ENCODE data around the gene GRM5. TPM values are rescaled to one million over a fixed set of nuclear protein-coding genes. Genes with fewer than 3 reads are reported as not detected.

The GRM5 gene
- total RNA-seq, 2 donors from 2014 or later, result 0.33 TPM; not detected in 1

GRCh38 chr11:88770475-88771079, 295.2 kb downstream of the GRM5 start:
- ATAC-seq (no peak), DNase-seq (no peak)
- no peak overlapping the region for H3K4me3 ChIP-seq
- 15 to 17% methylated on average over 3 of the region's 3 CpGs for WGBS, 2 donors
- H3K9me3 ChIP-seq, result no peaks in the 10 kb centered on the region
- no peak overlapping the region for H3K27ac ChIP-seq
- H3K36me3 ChIP-seq (replicated peaks in 1 of 2; ENCODE audit: insufficient read depth in 1 of 2, low read depth in 2 of 2), result no peaks in the 10 kb centered on the region
- H3K27me3 ChIP-seq, result no peaks in the 10 kb centered on the region
- H3K4me1 ChIP-seq, result no peaks in the 10 kb centered on the region
- intact Hi-C loops (cut with DNase I), result no loop called here
- no peak for TF ChIP-seq POLR2A (IDR thresholded peaks at IDR 0.05)
- TF ChIP-seq CTCF (IDR thresholded peaks at IDR 0.05), result no peak

GRCh38 chr11:88744140-88744539, 321.6 kb downstream of the GRM5 start:
- intact Hi-C loops (cut with DNase I), result no loop called here
- WGBS, 2 donors, result 72 to 79% methylated on average over 4 of the region's 4 CpGs
- Histone ChIP-seq H3K27ac (no peak overlapping the region), H3K9me3 (no peaks in the 10 kb centered on the region), H3K4me3 (no peak overlapping the region), H3K36me3 (replicated peaks in 1 of 2; ENCODE audit: insufficient read depth in 1 of 2, low read depth in 2 of 2) (no peaks in the 10 kb centered on the region), H3K27me3 (no peaks in the 10 kb centered on the region), H3K4me1 (no peaks in the 10 kb centered on the region)
- DNase-seq (no peak), ATAC-seq (no peak)
- no peak for TF ChIP-seq POLR2A (IDR thresholded peaks at IDR 0.05)
- no peak for TF ChIP-seq CTCF (IDR thresholded peaks at IDR 0.05)

GRCh38 chr11:88739524-88739923, 326.3 kb downstream of the GRM5 start:
- H3K27ac ChIP-seq, result no peak overlapping the region
- WGBS, 2 donors, result 57% methylated on average over 8 of the region's 8 CpGs
- H3K9me3 ChIP-seq, result no peaks in the 10 kb centered on the region
- intact Hi-C loops (cut with DNase I), result no loop called here
- no peak for TF ChIP-seq CTCF (IDR thresholded peaks at IDR 0.05)
- no peak for TF ChIP-seq POLR2A (IDR thresholded peaks at IDR 0.05)
- no peak overlapping the region for H3K4me3 ChIP-seq
- H3K4me1 ChIP-seq, result no peaks in the 10 kb centered on the region
- no peak for ATAC-seq
- DNase-seq, result no peak
- H3K36me3 ChIP-seq (replicated peaks in 1 of 2; ENCODE audit: insufficient read depth in 1 of 2, low read depth in 2 of 2), result no peaks in the 10 kb centered on the region
- H3K27me3 ChIP-seq, result no peaks in the 10 kb centered on the region

GRCh38 chr11:88709567-88709966, 356.2 kb downstream of the GRM5 start:
- intact Hi-C loops (cut with DNase I), result no loop called here
- H3K4me1 ChIP-seq, result no peaks in the 10 kb centered on the region
- H3K27ac ChIP-seq, result no peak overlapping the region
- ATAC-seq (no peak), DNase-seq (no peak)
- H3K4me3 ChIP-seq, result no peak overlapping the region
- H3K36me3 ChIP-seq (replicated peaks in 1 of 2; ENCODE audit: insufficient read depth in 1 of 2, low read depth in 2 of 2), result no peaks in the 10 kb centered on the region
- no peaks in the 10 kb centered on the region for H3K27me3 ChIP-seq
- WGBS, 2 donors, result 18 to 43% methylated on average over 1 of the region's 1 CpG
- no peaks in the 10 kb centered on the region for H3K9me3 ChIP-seq
- TF ChIP-seq CTCF (IDR thresholded peaks at IDR 0.05) (no peak), POLR2A (IDR thresholded peaks at IDR 0.05) (no peak)

- no peaks in the 10 kb centered on the region for H3K9me3 ChIP-seq
- no peak overlapping the region for H3K27ac ChIP-seq
- H3K4me1 ChIP-seq, result no peaks in the 10 kb centered on the region
- TF ChIP-seq CTCF (IDR thresholded peaks at IDR 0.05), result no peak
- no peak for TF ChIP-seq POLR2A (IDR thresholded peaks at IDR 0.05)
- 63 to 65% methylated on average over 1 of the region's 1 CpG for WGBS, 2 donors
- DNase-seq, result no peak
- no peak for ATAC-seq
- no peaks in the 10 kb centered on the region for H3K27me3 ChIP-seq
- H3K4me3 ChIP-seq, result no peak overlapping the region
- intact Hi-C loops (cut with DNase I), result no loop called here
- no peaks in the 10 kb centered on the region for H3K36me3 ChIP-seq (replicated peaks in 1 of 2; ENCODE audit: insufficient read depth in 1 of 2, low read depth in 2 of 2)
Measured at GRCh38 chr11:88704485-88704884, 361.3 kb downstream of the GRM5 start.
